ENCODE results near the gene HTR6. TPM values are rescaled to one million over a fixed set of nuclear protein-coding genes. Genes with fewer than 3 reads are reported as not detected.

Gene HTR6
- total RNA-seq, result not detected in 2 replicates
- long read RNA-seq, result 0 reads

GRCh38 chr1:19664453-19665185, at the start of gene HTR6:
Gene HTR6, plus strand, starts transcription at chr1:19664875. Its CDS starts 879 bp downstream, at chr1:19665754.
- no peak for DNase-seq (ENCODE audit: low read depth, low spot score)
- peaks cover 93% of the 10 kb centered on the region for H3K27me3 Mint-ChIP-seq (ENCODE audit: low read depth)
- H3K4me1 Mint-ChIP-seq, result peaks cover 3% of the 10 kb centered on the region
- no peak within 1 kb of the TSS for H3K27ac Mint-ChIP-seq (ENCODE audit: unreplicated experiment)
- no peaks in the 10 kb centered on the region for H3K9me3 Mint-ChIP-seq
- TF ChIP-seq CTCF (conservative IDR thresholded peaks at IDR 0.05), result no peak
- no peak within 1 kb of the TSS for H3K4me3 Mint-ChIP-seq
- no peaks in the 10 kb centered on the region for H3K36me3 Mint-ChIP-seq (ENCODE audit: low read depth)

GRCh38 chr1:19615438-19615837, 49.2 kb upstream of the HTR6 start:
- no peak for DNase-seq (ENCODE audit: low read depth, low spot score)
- H3K9me3 Mint-ChIP-seq, result no peaks in the 10 kb centered on the region
- TF ChIP-seq CTCF (conservative IDR thresholded peaks at IDR 0.05), result no peak
- no peak overlapping the region for H3K4me3 Mint-ChIP-seq
- H3K4me1 Mint-ChIP-seq, result peaks cover 17% of the 10 kb centered on the region
- no peaks in the 10 kb centered on the region for H3K27me3 Mint-ChIP-seq (ENCODE audit: low read depth)
- H3K27ac Mint-ChIP-seq (ENCODE audit: unreplicated experiment), result no peak overlapping the region
- no peaks in the 10 kb centered on the region for H3K36me3 Mint-ChIP-seq (ENCODE audit: low read depth)

- DNase-seq (ENCODE audit: low read depth, low spot score), result no peak
- H3K27ac Mint-ChIP-seq (ENCODE audit: unreplicated experiment), result no peak overlapping the region
- no peaks in the 10 kb centered on the region for H3K9me3 Mint-ChIP-seq
- no peak overlapping the region for H3K4me3 Mint-ChIP-seq
- H3K27me3 Mint-ChIP-seq (ENCODE audit: low read depth), result no peaks in the 10 kb centered on the region
- H3K4me1 Mint-ChIP-seq, result peaks cover 17% of the 10 kb centered on the region
- no peaks in the 10 kb centered on the region for H3K36me3 Mint-ChIP-seq (ENCODE audit: low read depth)
- no peak for TF ChIP-seq CTCF (conservative IDR thresholded peaks at IDR 0.05)
Measured at GRCh38 chr1:19616489-19616888, 48.2 kb upstream of the HTR6 start.

GRCh38 chr1:19617376-19617775, 47.3 kb upstream of the HTR6 start:
- Mint-ChIP-seq H3K4me3 (no peak overlapping the region), H3K27ac (ENCODE audit: unreplicated experiment) (no peak overlapping the region), H3K27me3 (ENCODE audit: low read depth) (no peaks in the 10 kb centered on the region), H3K9me3 (no peaks in the 10 kb centered on the region), H3K36me3 (ENCODE audit: low read depth) (no peaks in the 10 kb centered on the region), H3K4me1 (peaks cover 17% of the 10 kb centered on the region)
- TF ChIP-seq CTCF (conservative IDR thresholded peaks at IDR 0.05), result no peak
- DNase-seq (ENCODE audit: low read depth, low spot score), result no peak

GRCh38 chr1:19618428-19618827, 46.2 kb upstream of the HTR6 start:
- no peak for TF ChIP-seq CTCF (conservative IDR thresholded peaks at IDR 0.05)
- peaks cover 17% of the 10 kb centered on the region for H3K4me1 Mint-ChIP-seq
- H3K4me3 Mint-ChIP-seq, result no peak overlapping the region
- no peaks in the 10 kb centered on the region for H3K9me3 Mint-ChIP-seq
- DNase-seq (ENCODE audit: low read depth, low spot score), result no peak
- H3K27me3 Mint-ChIP-seq (ENCODE audit: low read depth), result no peaks in the 10 kb centered on the region
- no peaks in the 10 kb centered on the region for H3K36me3 Mint-ChIP-seq (ENCODE audit: low read depth)
- H3K27ac Mint-ChIP-seq (ENCODE audit: unreplicated experiment), result no peak overlapping the region
